Ovary (tissue), 3 donors: Measurements from ENCODE around the gene EEF2.

Source experiments
- CTCF ChIP-seq, 3 donors: fragments of 450-650 bp in 2 of 3; fragments of 200-600 bp in 1 of 3; IDR thresholded peaks; one replicate each; pipeline versions ENCODE4 v1.5.1 to v1.8.0; 2016 to 2022; ENCODE audit warnings: antibody characterized with exemption in 3 of 3, mild to moderate bottlenecking in 1 of 3
- POLR2A ChIP-seq: fragments of 450-650 bp; IDR thresholded peaks from one replicate; pipeline ENCODE4 v1.6.1; 2017; ENCODE audit warnings: antibody characterized with exemption, mild to moderate bottlenecking, moderate library complexity
- donor health status: DM: no; HTN: no; CAD: no.

GRCh38 chr19:3976495-3977241 is 8.6 kb downstream of the EEF2 start:
- no peak for TF ChIP-seq POLR2A
- TF ChIP-seq CTCF (IDR thresholded peaks at IDR 0.05) = no peak
